Cerebellar cortex (tissue), 1 donor: ENCODE measurements around the gene SNN.
A peak's percentile ranks its signal among the peaks of the same experiment; 100 is the strongest.

Experiments
- DNase-seq: peaks from one replicate; pipeline ENCODE4 v3.0.0-alpha.2; 2015; ENCODE audit warnings: low spot score

SNN gene

DNA sequence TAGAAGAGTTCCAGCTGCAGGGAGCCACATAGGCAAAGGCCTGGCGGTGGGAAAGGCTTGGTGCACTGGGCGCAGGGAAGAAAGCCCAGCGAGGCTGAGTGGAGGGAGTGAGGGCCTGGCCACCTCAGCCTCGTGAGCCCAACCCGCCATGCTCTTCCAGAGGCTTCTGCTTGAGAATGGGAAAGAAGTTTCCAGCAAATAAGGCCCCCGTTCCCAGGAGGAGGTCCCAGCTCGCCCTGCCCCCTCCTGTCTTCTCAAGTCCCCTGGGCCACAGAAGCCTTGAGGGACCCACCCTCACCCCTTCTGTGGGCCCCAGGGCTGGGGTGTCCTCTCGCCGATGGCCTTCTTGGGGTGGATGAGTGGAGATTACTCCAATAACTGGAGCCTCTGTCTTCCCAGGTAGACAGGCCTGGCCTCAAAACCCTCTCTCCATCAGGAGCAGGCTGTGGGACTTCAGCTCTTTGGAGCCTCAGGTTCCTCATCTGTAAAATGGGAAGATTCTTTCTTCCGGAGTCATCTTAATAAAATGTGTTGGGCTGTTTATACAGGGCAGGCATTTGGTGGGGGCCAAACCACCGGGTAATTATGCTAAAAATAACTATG is 933 bp upstream of the SNN start:
- no peak for DNase-seq

DNA sequence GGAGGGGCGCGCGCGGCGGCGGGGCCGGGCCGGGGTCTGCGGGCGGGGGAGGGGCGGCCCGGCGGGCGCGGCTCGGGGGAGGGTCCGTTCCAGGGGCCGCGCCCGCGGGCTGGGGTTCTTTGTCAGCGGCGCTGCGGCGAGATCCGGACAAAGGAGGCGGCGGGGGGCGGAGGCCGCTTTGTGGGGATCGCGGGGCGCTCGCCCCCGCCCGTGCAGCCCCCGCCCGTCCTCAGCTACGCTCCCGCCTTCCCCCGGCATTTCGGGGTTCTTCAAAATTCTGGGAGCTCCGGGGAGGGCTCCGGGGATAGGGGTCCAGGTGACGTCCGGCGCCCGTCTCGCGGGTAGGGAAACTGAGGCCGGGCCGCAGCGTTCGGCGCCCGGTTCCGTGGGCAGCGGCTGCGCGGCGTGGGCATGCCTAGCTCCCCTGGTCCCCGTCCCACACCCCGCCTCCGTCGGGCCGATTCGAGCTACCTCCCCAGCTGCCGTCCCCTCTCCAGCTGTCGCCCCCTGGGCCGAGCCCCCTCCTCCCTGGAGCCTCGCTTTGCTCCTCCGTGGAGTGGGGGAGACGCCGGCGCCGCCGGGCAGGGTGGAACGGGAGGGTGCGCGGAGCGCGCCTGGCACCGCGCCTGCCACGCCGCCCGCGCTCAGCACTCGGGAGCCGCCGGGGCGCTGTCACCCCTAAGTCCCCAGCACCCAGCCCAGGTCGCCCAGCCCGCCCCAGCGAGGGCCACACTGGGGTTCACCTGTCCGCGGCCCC is 546 bp downstream of the SNN start:
- no peak for DNase-seq

DNA sequence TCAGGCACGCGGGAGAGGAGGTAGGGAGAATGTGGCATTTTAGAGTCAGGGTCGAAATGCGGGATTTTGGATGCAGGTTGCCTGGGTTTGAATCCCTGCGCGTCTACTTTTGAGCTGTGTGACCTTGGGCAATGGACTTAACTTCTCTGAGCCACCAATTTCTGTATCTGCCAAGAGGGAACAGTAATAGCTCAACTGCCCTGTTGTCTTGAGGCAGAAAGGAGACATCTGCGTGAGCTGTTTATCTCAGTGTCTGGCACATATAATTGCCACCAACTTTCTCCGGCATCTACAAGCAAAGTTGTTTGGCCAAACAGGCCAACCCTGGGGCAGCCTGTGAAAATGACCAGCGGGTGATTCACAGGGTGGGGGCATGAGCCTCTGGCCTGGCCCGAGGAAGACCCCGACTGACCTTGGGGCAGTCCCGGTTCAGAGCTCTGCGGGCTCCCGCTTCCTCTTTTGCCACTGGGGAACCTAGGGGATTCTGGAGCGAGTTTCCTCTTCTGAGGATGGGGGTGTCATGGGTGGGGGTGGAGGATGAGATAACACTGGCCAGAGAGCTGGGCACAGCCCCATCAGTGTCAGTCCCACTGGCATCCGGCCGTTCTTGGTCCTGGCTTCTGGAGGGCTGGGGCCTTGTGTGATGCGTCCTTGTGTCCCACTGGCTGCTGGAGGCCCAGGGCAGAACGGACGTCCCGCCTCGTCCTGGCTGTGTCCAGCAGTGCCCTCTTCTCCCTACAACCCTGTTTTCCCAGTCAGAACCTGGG is 1.3 kb downstream of the SNN start:
- DNase-seq, result no peak

DNA sequence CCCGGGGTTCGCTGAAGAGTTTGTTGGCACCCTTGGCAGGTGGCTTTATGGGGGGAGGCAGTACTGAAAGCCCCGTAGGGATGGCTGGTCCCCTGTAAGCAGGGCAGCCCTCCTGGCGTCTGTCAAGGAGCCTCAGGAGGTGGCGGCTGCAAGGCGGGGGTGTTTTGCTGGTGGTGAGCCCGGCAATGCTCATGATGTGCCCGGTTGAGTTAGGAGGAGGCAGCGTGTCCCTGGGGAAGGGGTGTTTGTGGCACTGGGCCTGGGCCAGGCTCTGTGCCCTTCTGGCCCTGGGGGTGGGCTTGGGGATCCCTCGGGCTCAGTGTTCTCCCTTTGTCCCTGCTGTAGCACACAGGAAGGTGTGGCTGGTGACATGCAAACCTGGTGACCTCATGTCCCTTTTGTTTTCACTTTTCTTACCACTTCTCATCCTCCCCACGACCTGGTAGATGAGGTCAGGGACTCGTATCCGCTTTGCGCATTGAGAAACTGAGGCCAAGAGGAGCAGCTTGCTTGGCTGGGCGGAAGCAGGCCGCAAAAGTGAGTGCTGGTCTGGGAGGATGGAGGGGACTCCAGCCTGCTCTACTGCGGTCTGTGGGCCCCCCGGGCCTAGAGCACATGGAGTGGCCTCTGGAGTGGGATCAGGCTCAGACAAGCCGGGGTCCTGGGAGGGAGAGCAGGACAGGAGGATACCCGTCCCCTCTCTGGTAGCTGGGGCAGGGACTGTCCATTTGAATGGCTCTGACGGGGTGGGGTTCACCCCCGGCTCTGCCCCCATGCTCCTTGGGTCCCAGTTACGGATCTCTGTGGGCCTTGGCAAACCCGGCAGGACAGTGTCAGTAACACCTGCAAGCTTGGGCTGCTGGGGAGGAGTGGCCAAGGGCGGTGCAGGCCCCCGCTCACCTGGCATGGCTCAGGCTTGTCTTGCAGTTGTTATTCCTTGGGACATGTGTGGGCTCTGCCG is 2.2 kb downstream of the SNN start:
- no peak for DNase-seq

DNA sequence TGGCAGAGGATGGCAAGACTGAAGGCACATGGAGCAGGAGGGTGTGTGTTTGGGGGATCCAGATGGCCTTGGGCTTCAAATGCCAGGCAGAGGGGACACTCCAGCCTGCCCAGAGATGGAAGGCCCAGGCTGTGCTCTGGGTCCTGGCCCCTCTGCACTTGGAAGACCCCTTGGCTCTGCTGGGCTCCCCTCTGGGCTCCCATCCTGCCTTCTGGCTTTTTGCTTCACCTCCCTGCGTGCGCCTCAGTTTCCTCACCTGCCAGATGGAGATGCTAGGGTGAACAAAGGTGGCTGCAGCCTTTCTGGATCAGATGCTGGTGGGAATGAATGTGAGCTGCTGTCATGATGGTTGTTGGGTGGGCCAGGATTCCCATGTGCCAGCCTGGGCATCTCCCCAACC is 3.0 kb downstream of the SNN start:
- no peak for DNase-seq

DNA sequence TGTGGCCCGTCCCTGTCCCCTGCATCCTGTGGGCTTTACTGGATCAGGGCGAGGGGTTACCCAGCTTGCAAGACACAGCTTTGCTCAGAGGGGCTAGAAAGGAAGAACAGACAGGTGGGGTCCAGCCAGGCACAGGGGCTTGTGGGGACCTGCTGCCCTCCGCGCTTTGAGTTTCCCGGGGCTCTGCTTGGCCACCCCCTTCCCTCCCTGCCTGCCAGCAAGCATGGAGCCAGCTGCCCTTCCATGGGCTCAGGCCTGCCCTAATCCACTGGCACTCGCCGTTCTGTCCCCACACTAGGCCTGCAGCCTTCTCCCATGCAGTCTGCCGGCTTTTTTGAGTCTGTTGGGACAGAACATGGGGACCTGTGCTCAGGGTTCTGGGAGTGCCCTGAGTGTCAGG is 3.4 kb downstream of the SNN start:
- no peak for DNase-seq

DNA sequence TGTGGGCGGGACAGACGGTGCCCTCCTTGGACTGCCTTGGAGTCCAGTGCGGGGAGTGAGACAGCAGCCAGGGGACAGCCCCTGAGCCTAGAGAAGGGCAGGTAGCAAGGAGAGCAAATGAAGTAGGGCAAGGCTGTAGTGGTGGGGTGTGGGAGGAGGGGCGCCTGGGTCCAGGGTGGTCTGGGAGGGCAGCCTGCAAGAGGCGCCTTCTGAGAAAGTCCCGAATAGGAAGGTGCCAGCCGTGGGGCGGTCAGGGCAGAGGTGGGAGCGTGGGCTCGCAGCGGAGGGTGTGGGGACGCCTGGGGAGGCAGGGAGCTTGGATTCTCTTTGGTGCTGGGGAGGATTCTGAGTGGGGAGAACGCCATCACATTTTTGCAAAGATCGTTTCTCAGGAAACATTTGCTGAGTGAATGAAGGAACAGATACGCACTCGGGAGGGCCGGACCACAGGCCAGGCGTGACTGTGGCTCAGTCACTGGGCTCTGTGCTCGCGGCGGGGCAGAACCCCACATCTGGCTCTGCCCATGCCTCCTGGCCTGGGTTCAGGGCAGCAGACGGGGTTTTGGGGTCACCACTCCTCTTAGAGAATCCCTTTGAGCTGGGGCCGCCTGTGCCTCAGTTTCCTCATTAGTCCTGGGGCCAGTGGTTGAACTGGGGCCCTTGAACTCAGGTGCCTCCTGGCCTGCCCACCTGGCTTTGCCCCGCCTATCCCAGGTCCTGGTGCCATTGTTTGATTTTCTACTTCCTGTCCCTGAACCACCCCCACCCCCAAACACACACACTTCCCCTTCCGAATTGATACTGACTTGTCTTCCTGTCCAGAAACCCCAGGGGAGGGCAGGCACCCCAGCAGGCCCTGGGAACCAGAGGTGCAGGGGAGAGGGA is 4.2 kb downstream of the SNN start:
- DNase-seq, result no peak

DNA sequence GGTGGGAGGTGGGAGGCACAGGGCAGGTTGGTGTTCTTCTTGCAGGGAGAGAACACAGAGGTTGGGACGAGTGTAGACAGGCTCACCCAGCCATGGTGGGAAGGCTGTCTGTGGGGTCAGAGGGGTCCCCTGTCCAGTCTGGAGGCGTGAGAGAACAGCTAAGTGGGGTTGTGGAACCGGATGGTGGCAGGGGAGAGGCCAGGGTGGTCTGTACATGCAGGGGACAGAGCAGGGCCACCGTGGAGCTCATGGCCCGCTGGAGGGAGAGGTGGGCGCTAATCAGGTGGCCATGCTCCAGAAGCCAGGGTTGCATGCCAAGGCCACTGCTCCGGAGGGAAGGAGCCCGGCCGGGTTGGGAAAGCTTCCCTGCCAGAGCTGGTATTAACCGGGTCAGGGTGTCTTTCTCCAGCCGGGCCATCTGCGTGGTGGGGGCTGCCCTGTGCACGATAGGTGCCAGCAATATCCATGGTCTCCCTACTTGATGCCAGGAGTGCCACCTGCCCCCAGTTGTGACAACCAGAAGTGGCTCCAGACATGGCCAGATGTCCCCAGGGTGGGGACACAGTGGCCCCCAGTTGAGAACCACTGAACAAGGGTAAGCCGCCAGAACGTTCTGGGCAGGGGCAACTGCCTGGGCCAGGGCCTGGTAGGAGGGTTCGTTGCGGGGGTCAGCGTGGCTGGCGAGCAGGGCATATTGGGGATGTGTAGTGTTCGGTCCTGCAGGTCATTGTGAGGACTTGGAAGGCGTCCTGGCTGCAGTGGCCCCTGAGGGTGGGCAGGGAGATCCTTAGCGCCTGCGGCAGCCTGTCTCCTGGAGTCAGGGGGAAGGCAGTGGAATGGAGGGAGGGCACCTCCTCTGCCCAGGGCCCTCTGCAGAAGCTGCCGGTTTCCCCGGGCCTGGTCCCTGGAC is 5.1 kb downstream of the SNN start:
- DNase-seq, result no peak

DNA sequence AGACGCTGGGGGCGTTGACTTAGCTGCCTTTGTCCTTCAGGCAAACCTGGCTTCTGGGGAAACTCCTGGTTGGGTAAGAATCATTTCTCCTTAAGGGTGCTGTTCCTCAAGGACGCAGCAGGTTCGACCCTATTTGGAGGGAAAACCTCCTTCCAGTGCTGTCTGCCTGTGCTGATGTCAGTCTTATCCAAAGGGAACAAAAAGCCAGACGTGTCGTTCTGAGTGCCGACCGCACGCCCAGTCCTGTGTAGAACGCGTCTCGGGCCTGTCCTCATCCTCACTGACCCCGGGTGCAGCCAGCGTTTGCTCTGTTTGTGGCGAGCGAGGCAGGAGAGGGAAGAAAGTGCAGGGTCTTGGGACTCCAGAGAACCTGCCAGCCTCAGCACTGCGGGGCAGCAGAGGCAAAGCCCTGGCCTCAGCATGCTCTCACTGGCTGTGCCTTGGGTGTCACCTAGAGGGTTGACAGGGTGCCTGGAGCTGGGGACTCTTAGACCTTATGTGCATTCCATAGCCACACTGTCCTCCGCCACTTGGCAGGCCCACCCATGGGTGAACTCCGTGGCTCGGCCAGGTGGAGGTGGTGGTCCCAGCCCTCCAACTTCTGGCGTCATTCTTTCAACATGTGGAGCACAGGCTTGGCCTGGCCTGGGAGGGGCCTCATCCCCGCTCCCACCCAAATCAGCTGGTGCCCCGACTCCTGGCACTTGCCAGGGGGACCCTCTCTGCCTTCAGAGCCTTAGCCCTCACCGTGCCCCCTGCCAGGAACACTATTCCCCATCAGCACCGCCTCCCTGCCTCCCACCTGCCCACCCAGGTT is 6.0 kb downstream of the SNN start:
- no peak for DNase-seq

DNA sequence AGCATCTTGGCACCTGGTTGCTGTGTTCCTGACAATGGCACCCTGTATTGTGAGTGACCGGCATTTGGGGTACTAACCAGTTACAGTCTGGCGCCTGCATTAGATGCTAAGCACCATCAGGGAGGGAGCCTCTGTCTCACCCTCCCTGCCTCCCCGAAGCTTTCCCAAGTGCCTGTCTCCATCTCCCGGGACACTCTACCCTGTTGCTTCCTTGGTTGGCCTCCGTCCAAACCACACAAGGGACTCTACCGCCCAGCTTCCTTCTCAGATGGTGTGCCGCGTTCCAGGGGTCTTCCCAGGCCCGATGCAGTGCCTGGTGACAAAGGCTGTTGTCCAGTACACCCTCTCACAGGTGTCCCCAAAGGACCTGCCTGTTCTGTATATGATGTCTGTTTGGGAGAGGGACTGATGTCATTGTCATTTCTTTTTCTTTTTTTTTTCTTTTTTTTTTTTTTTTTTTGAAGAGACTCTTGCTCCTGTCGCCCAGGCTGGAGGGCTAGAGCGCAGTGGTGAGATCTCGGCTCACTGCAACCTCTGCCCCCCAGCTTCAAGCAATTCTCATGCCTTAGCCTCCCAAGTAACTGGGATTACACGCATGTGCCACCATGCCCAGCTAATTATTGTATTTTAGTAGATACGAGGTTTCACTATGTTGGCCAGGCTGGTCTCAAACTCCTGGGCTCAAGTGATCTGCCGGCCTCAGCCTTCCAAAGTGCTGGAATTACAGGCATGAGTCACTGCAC is 6.7 kb downstream of the SNN start:
- DNase-seq, result no peak

DNA sequence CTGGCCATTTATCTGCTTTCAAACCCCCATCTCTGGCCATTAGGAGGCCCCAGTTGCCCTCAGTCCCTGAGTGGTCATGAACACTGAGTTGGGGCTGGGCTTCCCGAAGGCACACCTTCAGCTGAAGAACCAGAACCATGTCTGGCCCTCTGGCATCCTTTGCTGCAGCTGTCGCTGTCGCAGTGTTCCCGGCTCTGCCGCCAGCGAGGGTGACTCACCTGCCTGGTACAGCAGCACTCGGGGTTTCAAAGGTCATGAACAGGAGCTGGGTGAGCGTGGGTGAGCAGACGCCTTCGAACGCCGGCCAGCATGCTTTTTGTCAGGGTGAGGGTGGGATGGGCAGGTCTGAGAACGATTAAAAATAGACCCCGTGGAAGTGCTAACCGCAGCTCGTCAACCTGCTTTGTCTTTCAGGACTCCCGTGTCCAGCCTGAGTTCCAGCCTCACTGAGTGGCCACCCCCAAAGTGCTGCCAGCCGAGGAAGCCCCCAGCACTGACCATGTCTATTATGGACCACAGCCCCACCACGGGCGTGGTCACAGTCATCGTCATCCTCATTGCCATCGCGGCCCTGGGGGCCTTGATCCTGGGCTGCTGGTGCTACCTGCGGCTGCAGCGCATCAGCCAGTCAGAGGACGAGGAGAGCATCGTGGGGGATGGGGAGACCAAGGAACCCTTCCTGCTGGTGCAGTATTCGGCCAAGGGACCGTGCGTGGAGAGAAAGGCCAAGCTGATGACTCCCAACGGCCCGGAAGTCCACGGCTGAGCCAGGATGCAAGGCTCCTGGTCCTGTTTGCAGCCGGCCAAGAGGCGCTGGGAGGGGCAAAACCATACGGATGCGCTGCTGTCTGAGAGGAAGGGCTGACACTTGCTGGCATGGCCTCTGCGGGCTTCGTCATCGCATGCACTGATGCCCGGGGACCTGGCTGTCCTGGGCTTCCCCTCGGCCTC is 7.6 kb downstream of the SNN start:
- peak; percentile 80 for DNase-seq

DNA sequence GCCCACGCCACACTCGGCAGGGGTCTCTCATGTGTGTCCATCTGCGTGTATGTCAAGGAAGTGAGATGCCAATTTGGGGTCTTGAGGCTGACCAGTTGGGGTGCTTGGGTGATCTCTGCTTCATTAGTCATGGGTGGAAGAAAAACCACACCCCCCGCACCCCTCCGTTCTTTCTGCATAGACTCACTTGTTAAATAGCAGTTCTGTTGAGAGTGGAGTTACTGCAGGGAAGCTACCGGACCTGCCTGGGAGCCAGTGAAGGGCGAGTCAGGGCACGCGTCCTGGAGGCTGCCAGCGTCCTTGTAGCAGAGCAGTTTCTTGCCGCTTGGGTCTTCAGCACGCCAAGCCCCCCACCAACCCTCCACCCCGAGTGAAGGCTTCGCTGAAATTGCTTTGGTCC is 8.5 kb downstream of the SNN start:
- no peak for DNase-seq

DNA sequence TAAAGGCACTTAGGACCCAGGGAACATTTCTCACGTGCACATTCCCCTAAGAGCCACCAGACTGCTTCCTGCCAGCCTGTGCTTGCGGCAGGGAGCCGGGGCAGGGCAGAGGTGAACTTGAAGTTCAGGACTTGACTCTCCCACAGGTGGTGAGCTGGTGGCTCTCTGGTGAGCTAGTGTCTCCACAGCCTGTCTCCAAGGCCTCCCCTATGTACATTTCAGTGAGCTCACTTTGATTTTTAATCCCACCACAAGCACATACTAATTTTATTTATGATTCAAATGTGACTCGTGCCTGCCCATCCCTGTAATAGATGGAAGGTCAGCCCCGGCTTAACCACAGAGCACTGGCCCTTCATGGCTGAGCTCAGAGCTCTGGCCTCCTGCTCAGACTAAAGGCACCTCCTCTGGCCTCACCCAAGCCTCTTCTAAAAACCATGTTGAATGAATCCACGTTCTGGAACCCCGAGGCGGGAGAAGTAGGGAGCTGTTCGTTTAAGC is 9.2 kb downstream of the SNN start:
- DNase-seq, result no peak

DNA sequence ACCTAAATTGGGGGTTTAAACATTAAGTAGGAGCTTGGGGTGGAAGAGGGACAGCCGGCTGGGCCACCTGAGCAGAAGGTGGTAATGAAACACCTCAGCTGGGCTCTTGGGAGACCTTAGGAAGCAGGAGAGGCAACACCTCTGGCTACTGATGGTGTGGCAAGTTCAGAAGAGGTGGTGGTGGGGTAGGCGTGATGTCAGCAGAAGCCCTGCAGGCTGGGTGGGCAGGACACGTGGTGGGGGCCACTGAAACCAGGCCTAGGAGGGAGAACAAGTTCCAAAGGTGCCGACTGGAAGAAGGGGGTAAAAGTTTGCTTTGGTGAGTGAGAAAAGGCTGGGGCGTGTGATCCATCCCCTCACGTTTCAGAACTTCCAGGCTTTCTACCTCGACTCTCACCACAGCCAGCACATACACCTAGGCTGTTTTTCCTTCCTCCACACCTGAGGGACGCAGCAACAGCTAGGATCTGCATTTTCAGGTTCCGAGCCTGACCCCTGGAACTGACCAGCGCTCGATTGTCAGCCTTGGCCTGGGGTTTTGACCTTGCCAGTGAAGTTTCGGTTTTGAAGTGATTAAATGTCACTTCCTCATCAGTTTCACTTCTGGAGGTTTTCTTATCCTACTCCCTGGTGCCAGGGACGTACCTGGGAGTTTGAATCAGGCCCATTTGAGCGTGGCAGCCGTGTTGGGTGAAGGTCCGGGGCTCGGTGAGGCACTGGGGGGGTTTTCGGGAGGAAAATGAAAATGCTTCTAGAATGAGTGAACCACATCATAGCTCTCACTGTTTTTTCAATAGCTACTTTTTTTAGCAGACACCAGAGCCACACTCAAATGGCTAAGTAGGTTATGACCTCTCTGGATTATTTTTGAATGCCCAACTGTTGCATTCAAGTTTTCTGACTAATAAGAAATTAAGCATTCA is 10.0 kb downstream of the SNN start:
- DNase-seq, result peak; percentile 3

DNA sequence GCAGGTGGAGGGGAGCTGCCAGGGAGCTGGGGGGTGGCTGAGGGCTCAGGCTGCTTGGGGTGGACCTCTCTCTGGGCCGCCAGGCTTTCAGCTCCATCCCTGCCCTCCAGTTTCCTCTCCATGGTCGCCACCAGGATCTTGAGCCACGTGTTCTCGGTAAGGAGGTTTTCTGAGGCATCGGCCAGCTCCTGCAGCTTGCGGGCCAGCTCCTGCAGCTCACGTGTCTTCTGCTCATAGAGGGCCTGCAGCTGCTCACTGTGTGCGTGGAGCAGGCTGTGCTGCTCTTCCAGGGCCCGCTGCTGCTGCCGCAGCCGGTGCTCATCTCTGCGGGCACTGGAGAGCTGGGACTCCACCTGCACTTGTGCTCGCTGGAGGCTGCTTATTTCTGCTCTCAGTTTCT is 11.0 kb downstream of the SNN start:
- peak; percentile 70 for DNase-seq
